ENCODE results near the gene TIMP2. TPM values are rescaled to one million over a fixed set of nuclear protein-coding genes. Genes with fewer than 3 reads are reported as not detected.
"Not testable (repeated sequence)": the region's sequence is repeated elsewhere in the genome, so short reads cannot be mapped to it uniquely, and the experiment has no call there.

The TIMP2 gene
- total and polyA plus RNA-seq, 2 of the 8 experiments (the other 6 are each of a cell fraction or from before 2014, with no cell fraction given): 18.2 to 43.3 TPM

DNA sequence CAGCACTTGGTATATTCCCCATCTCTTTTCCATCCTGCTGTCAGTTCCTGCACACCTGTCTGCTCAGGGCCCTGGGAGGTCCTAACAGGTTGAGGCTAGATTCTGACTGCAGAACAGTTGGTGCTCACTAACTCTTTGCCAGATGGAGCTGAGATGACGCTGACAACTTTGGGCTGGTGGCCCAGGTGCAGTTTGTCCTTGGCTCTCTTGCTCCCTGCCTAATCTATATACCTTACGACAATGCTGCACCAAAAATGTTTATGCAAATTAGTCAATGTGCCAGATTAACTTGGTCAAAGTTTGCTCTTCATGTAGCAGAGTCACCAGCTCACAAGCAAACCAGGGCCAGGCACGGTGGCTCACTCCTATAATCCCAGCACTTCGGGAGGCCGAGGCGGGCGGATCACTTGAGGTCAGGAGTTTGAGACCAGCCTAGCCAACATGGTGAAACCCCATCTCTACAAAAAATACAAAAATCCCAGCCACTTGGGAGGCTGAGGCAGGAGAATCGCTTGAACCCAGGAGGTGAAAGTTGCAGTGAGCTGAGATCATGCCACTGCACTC, 48.2 kb downstream of the TIMP2 start:
- H3K23me2 ChIP-seq (ENCODE audit: low read depth, low read length); H4K5ac ChIP-seq (ENCODE audit: insufficient read length, low read depth, low read length); H3K56ac ChIP-seq (replicated peaks; ENCODE audit: insufficient read length, low read depth, low read length); H3K4me3 ChIP-seq (ENCODE audit: extremely low read depth in 1 of 4, insufficient read depth in 2 of 4, low read depth in 3 of 4, low read length in 4 of 4); H2BK12ac ChIP-seq (ENCODE audit: low read depth, low read length); H3K14ac ChIP-seq (ENCODE audit: insufficient read length); DNase-seq (ENCODE audit: low read depth in 1 of 2, low spot score in 2 of 2); FAIRE-seq; POLR2A ChIA-PET (ENCODE audit: partially characterized antibody); H3K79me2 ChIP-seq (ENCODE audit: control insufficient read depth in 1 of 2, insufficient read depth in 2 of 2, low read length in 2 of 2); H2BK20ac ChIP-seq (ENCODE audit: low read length); H3K4me2 ChIP-seq (ENCODE audit: insufficient read depth in 1 of 2, low read depth in 2 of 2, low read length in 2 of 2); H2AFZ ChIP-seq (ENCODE audit: low read length); H3K18ac ChIP-seq (ENCODE audit: extremely low read depth, low read length); H4K91ac ChIP-seq (replicated peaks; ENCODE audit: insufficient read length, low read length); H3K79me1 ChIP-seq (ENCODE audit: low read depth, low read length); H3K4ac ChIP-seq (replicated peaks; ENCODE audit: insufficient read length, low read depth, low read length); H3K9me3 ChIP-seq (ENCODE audit: insufficient read depth in 2 of 2, low read depth in 1 of 2, low read length in 1 of 2); H3K27ac ChIP-seq (ENCODE audit: low read depth, low read length); H4K20me1 ChIP-seq (replicated peaks in 1 of 2; ENCODE audit: control insufficient read depth in 1 of 2, insufficient read depth in 2 of 2, low read length in 2 of 2); H2BK15ac ChIP-seq (ENCODE audit: low read length); H3K23ac ChIP-seq (ENCODE audit: insufficient read length); H3K9ac ChIP-seq (replicated peaks in 1 of 4; ENCODE audit: extremely low read depth in 1 of 4, low read depth in 3 of 4, low read length in 3 of 4); H4K8ac ChIP-seq (ENCODE audit: extremely low read depth, insufficient read depth, low read length); H3K27me3 ChIP-seq (replicated peaks in 1 of 4; ENCODE audit: control insufficient read depth in 3 of 4, extremely low read depth in 1 of 4, insufficient read depth in 3 of 4, low read length in 3 of 4); H3K36me3 ChIP-seq (ENCODE audit: control insufficient read depth in 2 of 4, insufficient read depth in 4 of 4, low read length in 3 of 4); H2AK5ac ChIP-seq (ENCODE audit: low read depth, low read length); H2BK120ac ChIP-seq (replicated peaks; ENCODE audit: low read depth, low read length); H2BK5ac ChIP-seq (ENCODE audit: low read depth, low read length): not testable (repeated sequence)
- CTCF ChIA-PET (ENCODE audit: partially characterized antibody): interaction anchor here (0.9 to 6.3 kb wide), 5 partner anchors 11 to 168 kb away, joined by 3 to 30 read pairs (median 4); no protein-coding TSS in a partner anchor
- WGBS, 2 experiments (ENCODE audit: extremely low coverage in 1 of 2, insufficient coverage in 1 of 2, insufficient read length in 1 of 2, insufficient replicate concordance in 2 of 2, low coverage in 1 of 2, low lambda C conversion rate in 2 of 2, missing lambda C conversion rate in 1 of 2): 96% methylated on average over 8 of the region's 8 CpGs; no CpG with 5 or more reads in 1 of the 2 experiments
- peaks cover 0 to 12% (median 2%) of the 10 kb centered on the region in 4 experiments; a peak in 3 of 7 replicates for H3K4me1 ChIP-seq (replicated peaks in 1 of 4; ENCODE audit: control insufficient read depth in 3 of 4, insufficient read depth in 4 of 4, low read length in 3 of 4)

Data from H1 (cell line).